Measurements from ENCODE around the gene TIAM2.
"Not testable (repeated sequence)": the region's sequence is repeated elsewhere in the genome, so short reads cannot be mapped to it uniquely, and the experiment has no call there.

DNA sequence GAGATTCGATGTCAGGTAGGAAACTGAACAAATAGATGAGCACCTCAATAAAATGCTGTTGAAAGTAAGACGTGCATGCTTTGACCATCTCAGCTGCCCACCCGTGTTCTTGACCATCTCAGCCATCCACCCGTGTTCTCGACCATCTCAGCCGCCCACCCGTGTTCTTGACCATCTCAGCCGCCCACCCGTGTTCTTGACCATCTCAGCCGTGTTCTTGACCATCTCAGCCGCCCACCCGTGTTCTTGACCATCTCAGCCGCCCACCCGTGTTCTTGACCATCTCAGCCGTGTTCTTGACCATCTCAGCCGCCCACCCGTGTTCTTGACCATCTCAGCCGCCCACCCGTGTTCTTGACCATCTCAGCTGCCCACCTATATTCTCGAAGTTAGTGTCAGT lies 223.6 kb downstream of the TIAM2 start:
- TF ChIP-seq, protein P1, sequence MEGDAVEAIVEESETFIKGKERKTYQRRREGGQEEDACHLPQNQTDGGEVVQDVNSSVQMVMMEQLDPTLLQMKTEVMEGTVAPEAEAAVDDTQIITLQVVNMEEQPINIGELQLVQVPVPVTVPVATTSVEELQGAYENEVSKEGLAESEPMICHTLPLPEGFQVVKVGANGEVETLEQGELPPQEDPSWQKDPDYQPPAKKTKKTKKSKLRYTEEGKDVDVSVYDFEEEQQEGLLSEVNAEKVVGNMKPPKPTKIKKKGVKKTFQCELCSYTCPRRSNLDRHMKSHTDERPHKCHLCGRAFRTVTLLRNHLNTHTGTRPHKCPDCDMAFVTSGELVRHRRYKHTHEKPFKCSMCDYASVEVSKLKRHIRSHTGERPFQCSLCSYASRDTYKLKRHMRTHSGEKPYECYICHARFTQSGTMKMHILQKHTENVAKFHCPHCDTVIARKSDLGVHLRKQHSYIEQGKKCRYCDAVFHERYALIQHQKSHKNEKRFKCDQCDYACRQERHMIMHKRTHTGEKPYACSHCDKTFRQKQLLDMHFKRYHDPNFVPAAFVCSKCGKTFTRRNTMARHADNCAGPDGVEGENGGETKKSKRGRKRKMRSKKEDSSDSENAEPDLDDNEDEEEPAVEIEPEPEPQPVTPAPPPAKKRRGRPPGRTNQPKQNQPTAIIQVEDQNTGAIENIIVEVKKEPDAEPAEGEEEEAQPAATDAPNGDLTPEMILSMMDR (IDR thresholded peaks at IDR 0.05): not testable (repeated sequence)
- not testable (repeated sequence) for TF ChIP-seq POLR2A (IDR thresholded peaks at IDR 0.05)

Measured in ovary (tissue), 3 donors.